ENCODE measurements around the gene ACTG2.

DNA sequence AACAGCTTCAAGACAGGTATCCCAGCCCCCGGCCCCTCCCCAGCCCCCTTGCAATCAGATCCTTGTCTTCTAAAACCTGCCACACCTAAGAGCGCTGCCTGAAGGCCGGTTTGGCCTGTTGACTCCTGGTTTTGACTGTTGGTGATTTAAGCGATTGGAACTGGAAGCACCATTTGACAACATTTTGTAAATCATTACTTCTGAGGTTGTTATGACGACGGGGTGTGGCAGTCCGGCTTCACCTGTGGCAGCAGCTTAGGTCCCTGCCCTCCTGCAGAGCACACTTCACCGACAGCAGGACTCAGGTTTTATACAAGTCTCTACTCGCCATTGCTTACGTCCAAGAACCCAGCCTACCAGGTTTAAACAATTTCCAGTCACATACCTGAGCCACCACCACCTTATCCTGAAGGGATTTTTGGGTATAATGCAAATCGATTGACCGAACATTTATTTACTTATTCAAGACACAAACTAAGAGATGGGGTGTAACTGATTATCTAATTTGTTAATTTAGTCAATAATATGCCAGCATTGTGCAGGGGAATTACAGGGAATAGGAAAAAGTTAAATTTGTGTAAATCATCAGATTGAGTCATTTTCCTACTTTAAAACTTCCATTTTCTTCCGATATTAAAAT, 33.2 kb downstream of the ACTG2 start:
- TF ChIP-seq EZH2 (IDR thresholded peaks at IDR 0.05; ENCODE audit: borderline replicate concordance, low read depth, low read length, poor library complexity, severe bottlenecking) = no peak
- no peak for TF ChIP-seq CTCF (conservative IDR thresholded peaks at IDR 0.05; ENCODE audit: low read depth, low read length)
